SK-MEL-5 (cell line): ENCODE data around the gene DPP4. TPM values are rescaled to one million over a fixed set of nuclear protein-coding genes. Genes with fewer than 3 reads are reported as not detected.
"Not testable (repeated sequence)": the region's sequence is repeated elsewhere in the genome, so short reads cannot be mapped to it uniquely, and the experiment has no call there.

ENCODE experiments used
- DNase-seq: peaks from one replicate; pipeline ENCODE4 v3.0.0-alpha.2; 2016; ENCODE audit warnings: low read depth, low spot score
- in situ Hi-C: cut with HindIII; loops from 2 replicates; pipeline ENCODE4 v1.10.0; 2016; ENCODE audit warnings: low sequenced_read_pairs, high pct_unique_total_duplicates, low pct_unique_long_range_greater_than_20kb
- total RNA-seq: library from RNA; depleted of rRNA; stranded (reverse); fragments of >200 nt; shearing (Covaris generic); gene quantifications from 2 replicates; pipeline ENCODE4 v1.2.3, GENCODE V29; 2014

The DPP4 gene
- total RNA-seq, 1 experiment from 2014 or later, result 0.08 TPM

DNA sequence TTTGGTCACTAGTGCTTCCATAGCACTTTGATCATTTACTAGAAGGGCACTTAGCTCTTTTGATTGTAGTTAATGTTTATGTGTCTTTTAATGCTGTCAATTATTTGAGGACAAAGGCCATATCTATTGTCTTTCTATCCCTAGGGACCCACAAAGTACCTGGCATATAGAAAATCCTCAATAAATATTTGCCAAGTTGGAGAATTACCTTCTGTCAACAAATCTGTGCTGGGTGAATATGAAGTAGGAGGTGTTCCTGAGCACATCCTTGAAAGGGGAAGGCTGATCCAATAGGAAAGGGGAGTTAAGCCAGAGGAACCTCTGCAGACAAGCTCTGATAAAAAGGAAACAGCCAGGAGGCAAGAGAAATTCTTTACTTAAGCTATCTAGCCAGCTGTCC, 8.2 kb downstream of the DPP4 start:
- in situ Hi-C loops, result no loop called here
- DNase-seq, result no peak

- in situ Hi-C loops, result no loop called here
- DNase-seq, result no peak
Observed at GRCh38 chr2:162063899-162064298, 10.1 kb downstream of the DPP4 start.

DNA sequence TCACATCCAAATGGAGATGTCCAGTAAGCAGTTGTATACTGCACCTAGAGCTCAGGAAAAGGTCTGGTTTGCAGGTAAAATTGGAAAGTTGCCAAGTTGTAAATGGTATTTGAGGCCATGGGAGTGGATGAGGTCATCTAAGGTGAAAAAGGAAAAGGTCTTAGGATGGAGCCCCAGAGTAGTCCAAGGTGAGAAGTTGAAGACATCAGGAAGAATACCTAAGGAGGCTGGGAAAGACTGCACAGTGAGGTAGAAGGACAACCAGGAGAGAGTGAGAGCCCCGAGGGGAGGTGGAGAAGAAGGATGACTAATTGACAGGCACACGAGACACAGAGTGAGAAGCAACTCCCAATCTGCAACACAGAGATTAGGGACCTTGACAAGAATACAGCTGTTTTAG, 10.7 kb downstream of the DPP4 start:
- no peak for DNase-seq
- in situ Hi-C loops, result no loop called here

DNA sequence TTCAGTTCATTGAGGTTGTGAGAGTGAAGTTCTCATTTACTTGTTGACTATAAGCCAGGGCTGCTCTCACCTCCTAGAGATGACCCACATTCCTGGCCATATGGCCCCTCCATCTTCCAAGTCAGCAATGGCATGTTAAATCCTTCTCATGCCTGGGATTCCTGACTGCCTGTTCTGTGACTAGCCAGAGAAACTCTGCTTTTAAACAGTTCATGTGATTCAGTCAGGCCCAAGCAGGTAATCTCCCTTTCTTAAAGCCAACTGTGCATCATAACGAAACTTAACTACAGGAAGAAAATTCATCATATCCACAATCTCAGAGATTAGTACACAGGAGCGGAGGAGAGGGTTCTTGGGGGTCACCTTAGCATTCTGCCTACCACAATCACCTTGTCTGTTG, 11.5 kb downstream of the DPP4 start:
- DNase-seq, result no peak
- in situ Hi-C loops, result no loop called here

DNA sequence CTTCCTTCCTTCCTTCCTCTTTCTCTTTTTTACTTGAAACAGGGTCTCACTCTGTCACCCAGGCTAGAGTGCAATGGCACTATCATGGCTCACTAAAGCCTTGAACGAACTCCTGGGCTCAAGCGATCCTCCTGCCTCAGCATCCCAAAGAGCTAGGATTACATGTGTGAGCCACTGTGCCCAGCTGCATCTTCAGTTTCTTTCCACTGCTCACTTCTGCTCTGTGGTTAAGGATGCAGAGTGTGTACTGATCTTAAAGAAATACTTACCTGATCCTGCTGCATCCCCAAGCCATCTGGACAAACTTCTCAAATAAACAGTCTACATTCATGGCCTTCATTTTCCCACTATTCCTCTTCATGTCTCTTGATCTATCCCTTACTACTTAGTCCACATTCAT, 13.0 kb downstream of the DPP4 start:
- in situ Hi-C loops, result no loop called here
- DNase-seq, result no peak

DNA sequence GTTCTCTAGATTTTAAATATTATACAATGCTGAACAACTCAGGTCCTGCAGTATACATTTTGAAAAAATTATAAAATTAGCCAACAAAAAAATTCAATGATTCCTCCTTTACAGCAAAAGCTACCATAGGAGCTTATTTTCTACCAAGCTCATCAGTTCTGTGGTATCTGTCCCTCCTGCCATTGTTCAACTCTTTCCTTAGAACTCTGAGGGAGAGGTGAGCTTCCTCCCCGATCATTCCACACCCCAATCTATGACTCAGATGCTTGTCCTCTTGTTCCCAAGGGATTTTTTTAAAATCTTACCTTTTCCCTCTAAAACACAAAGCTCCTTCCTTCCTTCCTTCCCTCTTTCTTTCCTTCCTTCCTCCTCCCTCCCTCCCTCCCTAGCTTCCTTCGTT, 13.5 kb downstream of the DPP4 start:
- DNase-seq, result no peak
- in situ Hi-C loops, result no loop called here

DNA sequence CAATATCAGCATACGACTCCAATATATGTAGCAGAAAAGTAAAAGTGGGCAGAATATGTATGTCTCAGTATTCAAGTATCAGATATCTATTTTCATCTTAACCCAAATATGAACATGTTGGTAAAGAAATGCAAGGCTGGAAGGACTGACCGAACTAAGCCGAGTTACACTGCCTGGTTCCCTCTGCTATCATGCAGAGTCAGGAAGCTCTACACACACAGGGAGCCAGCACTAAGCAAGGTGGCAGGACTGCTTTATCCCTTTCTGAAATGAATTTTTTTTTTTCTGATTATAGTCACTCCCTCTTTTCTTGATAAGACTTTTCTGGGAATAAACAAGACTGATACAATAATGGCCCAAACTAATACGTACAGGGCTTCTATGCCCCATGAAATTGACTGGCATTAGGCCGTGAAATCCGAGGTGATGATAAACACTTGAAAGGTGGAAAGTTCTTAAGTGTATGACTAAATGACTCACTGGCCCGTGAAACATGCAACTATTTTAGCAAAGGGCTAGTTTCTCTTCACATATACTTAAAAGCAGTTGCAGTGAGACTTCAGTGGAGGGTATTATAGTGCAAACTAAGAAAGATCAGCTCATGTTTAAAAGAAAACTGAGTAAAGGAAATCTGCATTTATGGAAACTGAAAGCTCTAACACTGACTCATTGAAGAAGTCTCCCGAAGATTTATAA, 14.9 kb downstream of the DPP4 start:
- in situ Hi-C loops, result no loop called here
- DNase-seq, result peak; percentile 4

DNA sequence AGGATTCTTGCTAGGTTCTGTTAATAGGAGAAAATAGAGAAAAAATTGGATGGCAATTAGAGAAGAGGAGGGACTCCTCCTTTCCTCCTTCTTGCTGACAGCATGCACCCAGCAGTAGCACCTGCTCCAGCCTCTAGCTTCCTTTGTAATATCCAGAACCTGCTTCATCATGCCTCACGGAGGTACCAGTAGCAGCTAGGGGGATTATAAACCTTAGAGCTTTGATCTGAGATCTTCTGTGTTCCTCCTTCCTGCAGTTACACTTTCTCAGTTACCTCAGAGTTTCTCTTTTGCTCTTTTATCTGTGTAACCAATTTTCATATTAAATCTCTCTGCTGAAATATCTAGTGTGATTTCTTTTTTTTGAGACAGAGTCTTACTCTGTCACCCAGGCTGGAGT, 16.6 kb downstream of the DPP4 start:
- DNase-seq, result no peak
- in situ Hi-C loops, result no loop called here

DNA sequence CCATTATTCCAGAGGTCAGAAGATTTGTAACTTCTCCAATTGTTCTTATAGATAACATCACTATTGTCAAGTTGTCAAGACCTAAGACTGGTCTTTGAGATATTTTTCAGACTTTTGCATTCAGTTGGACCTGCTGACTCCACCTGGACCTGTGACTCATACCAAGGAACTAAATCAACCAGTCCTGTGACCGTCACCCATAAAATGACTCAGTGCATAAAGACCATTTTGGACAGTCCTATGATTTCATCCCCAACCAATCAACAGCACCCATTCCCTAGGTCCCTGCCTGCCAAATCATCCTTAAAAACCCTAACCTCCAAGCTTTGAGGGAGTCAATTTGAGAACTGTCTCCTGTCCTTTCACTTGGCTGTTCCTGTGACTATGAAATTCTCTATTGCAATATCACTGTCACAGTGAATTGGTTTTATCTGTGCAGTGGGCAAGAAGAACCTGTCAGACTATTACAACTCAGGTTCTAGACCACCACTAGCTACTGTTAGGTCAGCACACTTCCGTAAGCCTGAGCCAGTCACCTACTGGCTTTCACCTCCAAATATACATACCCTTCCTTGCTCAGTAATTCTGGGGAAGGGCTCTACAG, 17.1 kb downstream of the DPP4 start:
- no peak for DNase-seq
- in situ Hi-C loops, result no loop called here

- no peak for DNase-seq
- in situ Hi-C loops, result no loop called here
Observed at GRCh38 chr2:162053808-162054155, 20.2 kb downstream of the DPP4 start.

- in situ Hi-C loops, result no loop called here
- no peak for DNase-seq
Observed at GRCh38 chr2:162053066-162053807, 20.8 kb downstream of the DPP4 start.

- in situ Hi-C loops, result no loop called here
- no peak for DNase-seq
Observed at GRCh38 chr2:162050513-162050961, 23.5 kb downstream of the DPP4 start.

GRCh38 chr2:162049089-162049488, 24.9 kb downstream of the DPP4 start:
- DNase-seq, in situ Hi-C loops: not testable (repeated sequence)

- no peak for DNase-seq
- in situ Hi-C loops, result no loop called here
Observed at GRCh38 chr2:162044586-162044985, 29.4 kb downstream of the DPP4 start.

DNA sequence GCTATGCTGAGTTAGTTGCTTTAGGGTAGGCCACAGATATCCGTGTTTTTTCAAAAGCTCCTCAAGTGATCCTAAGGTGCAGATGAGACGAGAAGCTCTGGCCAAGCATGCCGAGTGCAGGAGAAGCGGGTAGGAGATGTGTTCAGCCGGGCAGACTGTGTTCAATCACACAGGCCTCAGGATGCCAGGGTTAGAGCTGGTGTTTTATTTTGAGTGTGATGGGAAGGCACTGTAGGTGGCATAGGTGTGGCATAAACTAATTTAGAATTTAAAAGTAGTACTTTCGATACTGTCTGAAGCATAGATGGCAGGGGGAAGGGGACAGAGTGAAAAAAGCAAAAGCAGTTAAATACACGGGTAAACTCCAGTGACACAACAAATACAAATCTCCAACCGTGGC, 30.9 kb downstream of the DPP4 start:
- no peak for DNase-seq
- in situ Hi-C loops, result no loop called here

DNA sequence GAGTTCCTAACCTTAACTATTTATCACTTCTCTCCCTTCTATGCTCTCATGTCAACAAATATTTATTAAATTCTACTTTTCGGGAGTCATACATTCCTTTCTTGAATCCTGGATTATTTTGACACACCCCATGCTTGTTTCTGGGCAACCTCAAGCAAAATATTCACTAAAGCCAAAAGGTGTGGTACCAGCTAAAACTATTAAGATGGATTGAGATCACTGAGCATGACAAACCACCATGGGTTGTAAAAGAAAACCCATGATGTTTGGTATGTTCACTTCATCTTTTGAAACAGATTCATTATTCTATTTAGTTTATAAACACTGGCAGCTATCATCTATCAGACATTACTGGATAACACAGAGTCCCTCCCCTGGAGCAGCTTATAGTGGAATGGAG, 32.5 kb downstream of the DPP4 start:
- no peak for DNase-seq
- in situ Hi-C loops, result no loop called here

DNA sequence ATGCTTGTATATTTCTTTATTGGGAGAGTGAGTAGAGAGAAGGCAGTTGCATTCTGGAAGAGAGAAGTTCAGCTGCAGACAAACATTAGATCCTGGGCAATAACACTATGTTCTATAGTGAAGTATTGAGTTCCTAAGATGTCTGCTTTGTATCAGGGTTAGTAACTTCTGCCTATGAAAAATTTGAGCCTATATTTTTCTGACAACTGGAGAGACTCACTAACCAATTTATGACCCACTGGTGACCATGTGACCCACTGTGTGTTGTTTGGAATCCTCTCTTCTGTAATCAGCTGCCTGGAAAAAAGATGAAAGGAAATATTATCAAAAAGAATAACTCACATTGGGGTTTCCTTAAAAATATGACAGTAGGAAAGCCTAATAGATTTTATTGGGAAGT, 35.3 kb downstream of the DPP4 start:
- in situ Hi-C loops, result no loop called here
- peak; percentile 48 for DNase-seq

DNA sequence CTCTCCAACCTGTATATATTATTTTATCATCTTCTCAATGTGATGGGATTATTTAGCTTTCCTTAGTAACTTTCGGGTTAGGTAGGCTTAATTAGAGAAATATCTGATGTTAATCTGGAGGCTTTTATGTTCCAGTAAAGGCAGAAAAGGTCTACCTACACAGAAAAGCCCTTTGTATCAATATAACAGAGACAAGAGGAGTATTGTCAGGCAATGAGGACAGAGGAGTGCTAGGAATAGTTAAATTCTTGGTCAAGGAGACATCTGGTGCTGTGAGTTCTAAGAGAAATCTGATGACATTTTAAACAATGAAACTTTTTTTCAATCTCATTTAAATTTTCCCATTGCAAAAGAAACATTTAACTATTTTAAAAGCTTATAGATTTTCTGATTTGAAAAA, 36.1 kb downstream of the DPP4 start:
- in situ Hi-C loops, result no loop called here
- peak; percentile 88 for DNase-seq
